ENCODE data around the gene SPTBN1. TPM values are rescaled to one million over a fixed set of nuclear protein-coding genes. Genes with fewer than 3 reads are reported as not detected.

SPTBN1 gene
- total RNA-seq, 4 donors from 2014 or later = 132 to 239 (median 195) TPM

GRCh38 chr2:54589038-54589339 is 132.9 kb downstream of the SPTBN1 start:
- WGBS, 2 donors = 78 to 93% methylated on average over 4 of the region's 4 CpGs
- DNase-seq (ENCODE audit: low spot score in 2 of 2) = no peak
- TF ChIP-seq POLR2A (IDR thresholded peaks at IDR 0.05) = no peak
- TF ChIP-seq CTCF (IDR thresholded peaks at IDR 0.05) = no peak
- H3K4me3 ChIP-seq (ENCODE audit: low read depth, poor library complexity, severe bottlenecking) = no peak overlapping the region
- intact Hi-C loops (cut with DNase I; ENCODE audit: low total_unique reads) = no loop called here

GRCh38 chr2:54589340-54590215 is 133.5 kb downstream of the SPTBN1 start:
- TF ChIP-seq CTCF (IDR thresholded peaks at IDR 0.05) (peak in 1 of 3 donors; percentile 25), POLR2A (IDR thresholded peaks at IDR 0.05) (no peak)
- no peak overlapping the region for H3K4me3 ChIP-seq (ENCODE audit: low read depth, poor library complexity, severe bottlenecking)
- intact Hi-C loops (cut with DNase I; ENCODE audit: low total_unique reads) = no loop called here
- 51 to 55% methylated on average over 7 of the region's 7 CpGs for WGBS, 2 donors
- DNase-seq (ENCODE audit: low spot score in 2 of 2) = no peak

- intact Hi-C loops (cut with DNase I; ENCODE audit: low total_unique reads) = no loop called here
- 79 to 84% methylated on average over 7 of the region's 7 CpGs for WGBS, 2 donors
- TF ChIP-seq POLR2A (IDR thresholded peaks at IDR 0.05) (no peak), CTCF (IDR thresholded peaks at IDR 0.05) (no peak)
- H3K4me3 ChIP-seq (ENCODE audit: low read depth, poor library complexity, severe bottlenecking) = no peak overlapping the region
- no peak for DNase-seq (ENCODE audit: low spot score in 2 of 2)
These were observed 134.3 kb downstream of the SPTBN1 start for GRCh38 chr2:54590216-54591120.

GRCh38 chr2:54591551-54591950 is 135.4 kb downstream of the SPTBN1 start:
- H3K4me3 ChIP-seq (ENCODE audit: low read depth, poor library complexity, severe bottlenecking) = no peak overlapping the region
- no peak for TF ChIP-seq POLR2A (IDR thresholded peaks at IDR 0.05)
- intact Hi-C loops (cut with DNase I; ENCODE audit: low total_unique reads) = no loop called here
- no peak for DNase-seq (ENCODE audit: low spot score in 2 of 2)
- 62 to 64% methylated on average over 3 of the region's 3 CpGs for WGBS, 2 donors

- H3K4me3 ChIP-seq (ENCODE audit: low read depth, poor library complexity, severe bottlenecking) = no peak overlapping the region
- no peak for DNase-seq (ENCODE audit: low spot score in 2 of 2)
- TF ChIP-seq CTCF (IDR thresholded peaks at IDR 0.05) (no peak), POLR2A (IDR thresholded peaks at IDR 0.05) (no peak)
- WGBS, 2 donors = 80 to 98% methylated on average over 4 of the region's 4 CpGs
- intact Hi-C loops (cut with DNase I; ENCODE audit: low total_unique reads) = no loop called here
These were observed 137.1 kb downstream of the SPTBN1 start for GRCh38 chr2:54593249-54593648.

- 93 to 97% methylated on average over 4 of the region's 4 CpGs for WGBS, 2 donors
- H3K4me3 ChIP-seq (ENCODE audit: low read depth, poor library complexity, severe bottlenecking) = no peak overlapping the region
- DNase-seq (ENCODE audit: low spot score in 2 of 2) = no peak
- intact Hi-C loops (cut with DNase I; ENCODE audit: low total_unique reads) = no loop called here
- TF ChIP-seq POLR2A (IDR thresholded peaks at IDR 0.05) = no peak
- no peak for TF ChIP-seq CTCF (IDR thresholded peaks at IDR 0.05)
These were observed 137.9 kb downstream of the SPTBN1 start for GRCh38 chr2:54594048-54594447.
